ENCODE measurements around the gene E2F8.

Gene E2F8

GRCh38 chr11:19185036-19185435, 55.7 kb downstream of the E2F8 start:
- Histone ChIP-seq H4K8ac (ENCODE audit: low read depth, low read length) (no peak overlapping the region), H3K4ac (ENCODE audit: low read depth, low read length) (no peak overlapping the region), H2BK120ac (ENCODE audit: insufficient read depth, low read length, poor library complexity) (no peak overlapping the region), H3K27me3 (ENCODE audit: insufficient read depth, low read length) (no peaks in the 10 kb centered on the region), H3K4me2 (ENCODE audit: low read length) (no peak overlapping the region), H3K79me1 (ENCODE audit: low read length) (no peaks in the 10 kb centered on the region), H3K79me2 (ENCODE audit: control insufficient read depth, insufficient read depth, low read length, poor library complexity) (no peaks in the 10 kb centered on the region), H3K23ac (ENCODE audit: low read length) (no peak overlapping the region), H3K27ac (ENCODE audit: low read depth, low read length) (no peak overlapping the region), H3K14ac (ENCODE audit: low read length) (no peak overlapping the region), H4K91ac (ENCODE audit: low read depth, low read length) (no peak overlapping the region), H3K18ac (ENCODE audit: low read length) (no peak overlapping the region), H4K12ac (ENCODE audit: low read depth, low read length) (no peak overlapping the region), H3K4me3 (ENCODE audit: low read depth, low read length) (no peak overlapping the region), H2AFZ (ENCODE audit: insufficient read depth, low read length, poor library complexity) (no peak overlapping the region), H3K36me3 (ENCODE audit: control insufficient read depth in 1 of 2, insufficient read depth in 2 of 2, low read length in 2 of 2) (no peaks in the 10 kb centered on the region), H2BK5ac (ENCODE audit: low read depth, low read length, poor library complexity) (no peak overlapping the region), H3K9ac (ENCODE audit: low read length) (no peak overlapping the region), H3K4me1 (ENCODE audit: control insufficient read depth in 1 of 2, insufficient read depth in 2 of 2, low read length in 2 of 2) (no peaks in the 10 kb centered on the region), H2BK12ac (ENCODE audit: low read length) (no peak overlapping the region), H3K9me3 (ENCODE audit: insufficient read depth, low read depth, low read length) (no peaks in the 10 kb centered on the region), H2AK5ac (ENCODE audit: low read length) (no peak overlapping the region)
- no peak for DNase-seq
- WGBS (ENCODE audit: extremely low coverage, insufficient coverage, insufficient read length) = no CpG with 5 or more reads among the region's 2 CpGs

GRCh38 chr11:19183646-19184045, 57.1 kb downstream of the E2F8 start:
- WGBS (ENCODE audit: extremely low coverage, insufficient coverage, insufficient read length) = no CpG with 5 or more reads among the region's 7 CpGs
- no peak overlapping the region for H4K12ac ChIP-seq (ENCODE audit: low read depth, low read length)
- no peaks in the 10 kb centered on the region for H3K9me3 ChIP-seq (ENCODE audit: insufficient read depth, low read depth, low read length)
- H3K36me3 ChIP-seq (ENCODE audit: control insufficient read depth in 1 of 2, insufficient read depth in 2 of 2, low read length in 2 of 2) = no peaks in the 10 kb centered on the region
- no peak overlapping the region for H3K27ac ChIP-seq (ENCODE audit: low read depth, low read length)
- no peaks in the 10 kb centered on the region for H3K79me2 ChIP-seq (ENCODE audit: control insufficient read depth, insufficient read depth, low read length, poor library complexity)
- no peak overlapping the region for H3K4me2 ChIP-seq (ENCODE audit: low read length)
- H2AK5ac ChIP-seq (ENCODE audit: low read length) = no peak overlapping the region
- H3K4ac ChIP-seq (ENCODE audit: low read depth, low read length) = no peak overlapping the region
- no peak overlapping the region for H3K18ac ChIP-seq (ENCODE audit: low read length)
- H3K9ac ChIP-seq (ENCODE audit: low read length) = no peak overlapping the region
- H2BK12ac ChIP-seq (ENCODE audit: low read length) = no peak overlapping the region
- no peak overlapping the region for H2BK5ac ChIP-seq (ENCODE audit: low read depth, low read length, poor library complexity)
- no peaks in the 10 kb centered on the region for H3K4me1 ChIP-seq (ENCODE audit: control insufficient read depth in 1 of 2, insufficient read depth in 2 of 2, low read length in 2 of 2)
- H2AFZ ChIP-seq (ENCODE audit: insufficient read depth, low read length, poor library complexity) = no peak overlapping the region
- no peak overlapping the region for H3K14ac ChIP-seq (ENCODE audit: low read length)
- no peak overlapping the region for H3K4me3 ChIP-seq (ENCODE audit: low read depth, low read length)
- no peaks in the 10 kb centered on the region for H3K27me3 ChIP-seq (ENCODE audit: insufficient read depth, low read length)
- H3K23ac ChIP-seq (ENCODE audit: low read length) = no peak overlapping the region
- no peak for DNase-seq
- H2BK120ac ChIP-seq (ENCODE audit: insufficient read depth, low read length, poor library complexity) = no peak overlapping the region
- no peak overlapping the region for H4K8ac ChIP-seq (ENCODE audit: low read depth, low read length)
- H3K79me1 ChIP-seq (ENCODE audit: low read length) = no peaks in the 10 kb centered on the region
- no peak overlapping the region for H4K91ac ChIP-seq (ENCODE audit: low read depth, low read length)

GRCh38 chr11:19181531-19182261, 59.0 kb downstream of the E2F8 start:
- Histone ChIP-seq H3K4me3 (ENCODE audit: low read depth, low read length) (no peak overlapping the region), H3K4ac (ENCODE audit: low read depth, low read length) (no peak overlapping the region), H2AFZ (ENCODE audit: insufficient read depth, low read length, poor library complexity) (no peak overlapping the region), H3K27ac (ENCODE audit: low read depth, low read length) (no peak overlapping the region), H3K27me3 (ENCODE audit: insufficient read depth, low read length) (no peaks in the 10 kb centered on the region), H4K8ac (ENCODE audit: low read depth, low read length) (no peak overlapping the region), H3K18ac (ENCODE audit: low read length) (no peak overlapping the region), H3K79me1 (ENCODE audit: low read length) (no peaks in the 10 kb centered on the region), H3K79me2 (ENCODE audit: control insufficient read depth, insufficient read depth, low read length, poor library complexity) (no peaks in the 10 kb centered on the region), H4K12ac (ENCODE audit: low read depth, low read length) (no peak overlapping the region), H2AK5ac (ENCODE audit: low read length) (no peak overlapping the region), H3K9ac (ENCODE audit: low read length) (no peak overlapping the region), H3K14ac (ENCODE audit: low read length) (no peak overlapping the region), H2BK120ac (ENCODE audit: insufficient read depth, low read length, poor library complexity) (no peak overlapping the region), H3K23ac (ENCODE audit: low read length) (no peak overlapping the region), H3K4me2 (ENCODE audit: low read length) (no peak overlapping the region), H3K4me1 (ENCODE audit: control insufficient read depth in 1 of 2, insufficient read depth in 2 of 2, low read length in 2 of 2) (no peaks in the 10 kb centered on the region), H2BK12ac (ENCODE audit: low read length) (no peak overlapping the region), H4K91ac (ENCODE audit: low read depth, low read length) (no peak overlapping the region), H2BK5ac (ENCODE audit: low read depth, low read length, poor library complexity) (no peak overlapping the region), H3K36me3 (ENCODE audit: control insufficient read depth in 1 of 2, insufficient read depth in 2 of 2, low read length in 2 of 2) (peaks cover 0 to 1% of the 10 kb centered on the region in 2 experiments), H3K9me3 (ENCODE audit: insufficient read depth, low read depth, low read length) (no peaks in the 10 kb centered on the region)
- DNase-seq = no peak
- no CpG with 5 or more reads among the region's 5 CpGs for WGBS (ENCODE audit: extremely low coverage, insufficient coverage, insufficient read length)

GRCh38 chr11:19176629-19177186, 64.0 kb downstream of the E2F8 start:
- Histone ChIP-seq H3K27ac (ENCODE audit: low read depth, low read length) (no peak overlapping the region), H3K27me3 (ENCODE audit: insufficient read depth, low read length) (no peaks in the 10 kb centered on the region), H3K9ac (ENCODE audit: low read length) (no peak overlapping the region), H4K91ac (ENCODE audit: low read depth, low read length) (no peak overlapping the region), H3K18ac (ENCODE audit: low read length) (no peak overlapping the region), H2BK5ac (ENCODE audit: low read depth, low read length, poor library complexity) (no peak overlapping the region), H3K4me1 (ENCODE audit: control insufficient read depth in 1 of 2, insufficient read depth in 2 of 2, low read length in 2 of 2) (no peaks in the 10 kb centered on the region), H2AFZ (ENCODE audit: insufficient read depth, low read length, poor library complexity) (no peak overlapping the region), H3K36me3 (ENCODE audit: control insufficient read depth in 1 of 2, insufficient read depth in 2 of 2, low read length in 2 of 2) (peaks cover 8 to 12% of the 10 kb centered on the region in 2 experiments), H3K4me3 (ENCODE audit: low read depth, low read length) (no peak overlapping the region), H3K4me2 (ENCODE audit: low read length) (no peak overlapping the region), H3K4ac (ENCODE audit: low read depth, low read length) (no peak overlapping the region), H3K23ac (ENCODE audit: low read length) (no peak overlapping the region), H2BK12ac (ENCODE audit: low read length) (no peak overlapping the region), H3K14ac (ENCODE audit: low read length) (no peak overlapping the region), H3K9me3 (ENCODE audit: insufficient read depth, low read depth, low read length) (no peaks in the 10 kb centered on the region), H3K79me2 (ENCODE audit: control insufficient read depth, insufficient read depth, low read length, poor library complexity) (no peaks in the 10 kb centered on the region), H2BK120ac (ENCODE audit: insufficient read depth, low read length, poor library complexity) (no peak overlapping the region), H4K12ac (ENCODE audit: low read depth, low read length) (no peak overlapping the region), H3K79me1 (ENCODE audit: low read length) (no peaks in the 10 kb centered on the region), H2AK5ac (ENCODE audit: low read length) (no peak overlapping the region), H4K8ac (ENCODE audit: low read depth, low read length) (no peak overlapping the region)
- no peak for DNase-seq
- no CpG with 5 or more reads among the region's 2 CpGs for WGBS (ENCODE audit: extremely low coverage, insufficient coverage, insufficient read length)
